Hepatocyte (in vitro differentiated cells): Measurements from ENCODE around the gene FOXRED2.

Experiments
- CTCF ChIP-seq: fragments of 200-600 bp; sonication (generic); IDR thresholded peaks from 2 replicates; pipeline ENCODE4 v1.5.1; 2016; ENCODE audit warnings: antibody characterized with exemption, mild to moderate bottlenecking; ENCODE audit not compliant: poor library complexity
- EZH2 ChIP-seq: fragments of 200-600 bp; sonication (generic); IDR thresholded peaks from 2 replicates; pipeline ENCODE4 v1.6.1; 2016; ENCODE audit warnings: antibody characterized with exemption, mild to moderate bottlenecking, borderline replicate concordance
- EZH2phosphoT487 ChIP-seq: fragments of 200-600 bp; sonication (generic); IDR thresholded peaks from one replicate; pipeline ENCODE4 v1.6.1; 2018; ENCODE audit warnings: antibody characterized with exemption, mild to moderate bottlenecking, low read depth, moderate library complexity; ENCODE audit not compliant: unreplicated experiment, severe bottlenecking

DNA sequence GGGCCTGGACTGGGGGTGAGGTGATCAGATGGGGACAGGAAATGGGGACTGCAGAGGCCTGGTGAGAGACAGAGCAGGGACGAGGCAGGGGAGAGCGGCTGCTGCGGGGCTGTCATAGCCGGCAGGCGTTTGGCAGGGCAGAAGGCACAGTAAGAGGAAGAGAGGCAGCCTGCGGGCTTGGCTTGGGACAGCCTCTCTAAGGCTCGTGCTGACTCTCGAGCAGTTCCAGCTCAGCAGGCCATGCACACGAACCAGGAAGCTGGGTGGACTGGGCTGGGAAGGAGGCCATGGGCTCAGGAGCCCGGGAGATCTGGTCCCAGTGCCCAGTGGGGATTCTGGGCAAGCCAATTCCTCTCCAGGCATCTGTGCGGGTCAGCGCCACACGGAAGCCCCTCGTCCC, 41.8 kb upstream of the FOXRED2 start:
- TF ChIP-seq CTCF: no peak
- no peak for TF ChIP-seq EZH2
- no peak for TF ChIP-seq EZH2phosphoT487
